ENCODE data around the gene ENPP6. TPM values are rescaled to one million over a fixed set of nuclear protein-coding genes. Genes with fewer than 3 reads are reported as not detected.

ENPP6 gene
- total and polyA plus RNA-seq, 2 of the 13 experiments (the other 11 are each of a cell fraction or from before 2014, with no cell fraction given), result not detected

DNA sequence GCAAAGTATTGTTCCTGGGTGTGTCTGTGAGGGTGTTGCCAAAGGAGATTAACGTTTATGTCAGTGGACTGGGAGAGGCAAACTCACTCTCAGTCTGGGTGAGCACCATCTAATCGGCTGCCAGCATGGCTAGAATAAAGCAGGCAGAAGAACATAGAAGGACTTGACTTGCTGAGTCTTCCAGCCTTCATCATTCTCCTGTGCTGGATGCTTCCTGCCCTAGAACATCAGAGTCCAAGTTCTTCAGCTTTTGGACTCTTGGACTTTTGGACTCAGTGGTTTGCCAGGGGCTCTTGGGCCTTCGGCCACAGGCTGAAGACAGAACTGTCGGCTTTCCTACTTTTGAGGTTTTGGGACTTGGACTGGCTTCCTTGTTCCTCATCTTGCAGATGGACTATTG, 15.3 kb upstream of the ENPP6 start:
- POLR2A ChIA-PET, result no interaction called here
- no peaks in the 10 kb centered on the region for H3K27me3 ChIP-seq (ENCODE audit: control insufficient read depth in 1 of 2, insufficient read depth in 2 of 2, low read length in 2 of 2)
- in situ Hi-C loops (cut with HindIII; ENCODE audit: extremely low pct_ligation_motif_present, low pct_unique_long_range_greater_than_20kb) (no loop called here), intact Hi-C loops (cut with micrococcal nuclease; ENCODE audit: unreplicated experiment) (no loop called here)
- TF ChIP-seq ZNF878 (CRISPR knock-in tag; IDR thresholded peaks at IDR 0.05) (no peak), BRD4 (CRISPR knock-in tag; IDR thresholded peaks at IDR 0.05) (no peak), ATF1 (CRISPR knock-in tag; IDR thresholded peaks at IDR 0.05) (no peak), ZFP36L1 (CRISPR knock-in tag; IDR thresholded peaks at IDR 0.05) (no peak), MTF1 (CRISPR knock-in tag; IDR thresholded peaks at IDR 0.05) (no peak), U2AF1 (optimal IDR thresholded peaks at IDR 0.05; ENCODE audit: low read depth, low read length) (no peak), HMG20A (CRISPR knock-in tag; IDR thresholded peaks at IDR 0.05; ENCODE audit: borderline replicate concordance) (no peak), ZMYM2 (CRISPR knock-in tag; IDR thresholded peaks at IDR 0.05) (no peak), ZNF619 (CRISPR knock-in tag; IDR thresholded peaks at IDR 0.05) (no peak), DR1 (CRISPR knock-in tag; IDR thresholded peaks at IDR 0.05) (no peak), HNRNPK (IDR thresholded peaks at IDR 0.05; ENCODE audit: low read depth, low read length, poor library complexity, severe bottlenecking) (no peak), ZNF598 (CRISPR knock-in tag; IDR thresholded peaks at IDR 0.05; ENCODE audit: borderline replicate concordance) (no peak), ZNF775 (CRISPR knock-in tag; IDR thresholded peaks at IDR 0.05; ENCODE audit: borderline replicate concordance) (no peak)
- TF ChIP-seq, protein P1, sequence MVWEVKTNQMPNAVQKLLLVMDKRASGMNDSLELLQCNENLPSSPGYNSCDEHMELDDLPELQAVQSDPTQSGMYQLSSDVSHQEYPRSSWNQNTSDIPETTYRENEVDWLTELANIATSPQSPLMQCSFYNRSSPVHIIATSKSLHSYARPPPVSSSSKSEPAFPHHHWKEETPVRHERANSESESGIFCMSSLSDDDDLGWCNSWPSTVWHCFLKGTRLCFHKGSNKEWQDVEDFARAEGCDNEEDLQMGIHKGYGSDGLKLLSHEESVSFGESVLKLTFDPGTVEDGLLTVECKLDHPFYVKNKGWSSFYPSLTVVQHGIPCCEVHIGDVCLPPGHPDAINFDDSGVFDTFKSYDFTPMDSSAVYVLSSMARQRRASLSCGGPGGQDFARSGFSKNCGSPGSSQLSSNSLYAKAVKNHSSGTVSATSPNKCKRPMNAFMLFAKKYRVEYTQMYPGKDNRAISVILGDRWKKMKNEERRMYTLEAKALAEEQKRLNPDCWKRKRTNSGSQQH (CRISPR knock-in tag; IDR thresholded peaks at IDR 0.05; ENCODE audit: low read depth), result no peak
- TF ChIP-seq, protein P2, sequence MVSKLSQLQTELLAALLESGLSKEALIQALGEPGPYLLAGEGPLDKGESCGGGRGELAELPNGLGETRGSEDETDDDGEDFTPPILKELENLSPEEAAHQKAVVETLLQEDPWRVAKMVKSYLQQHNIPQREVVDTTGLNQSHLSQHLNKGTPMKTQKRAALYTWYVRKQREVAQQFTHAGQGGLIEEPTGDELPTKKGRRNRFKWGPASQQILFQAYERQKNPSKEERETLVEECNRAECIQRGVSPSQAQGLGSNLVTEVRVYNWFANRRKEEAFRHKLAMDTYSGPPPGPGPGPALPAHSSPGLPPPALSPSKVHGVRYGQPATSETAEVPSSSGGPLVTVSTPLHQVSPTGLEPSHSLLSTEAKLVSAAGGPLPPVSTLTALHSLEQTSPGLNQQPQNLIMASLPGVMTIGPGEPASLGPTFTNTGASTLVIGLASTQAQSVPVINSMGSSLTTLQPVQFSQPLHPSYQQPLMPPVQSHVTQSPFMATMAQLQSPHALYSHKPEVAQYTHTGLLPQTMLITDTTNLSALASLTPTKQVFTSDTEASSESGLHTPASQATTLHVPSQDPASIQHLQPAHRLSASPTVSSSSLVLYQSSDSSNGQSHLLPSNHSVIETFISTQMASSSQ (IDR thresholded peaks at IDR 0.05; ENCODE audit: low read depth), result no peak
- TF ChIP-seq, protein P2 (CRISPR knock-in tag; IDR thresholded peaks at IDR 0.05; ENCODE audit: borderline replicate concordance), result no peak
- BruUV-seq (replicated peaks), result no TSS peak
- no peaks in the 10 kb centered on the region for H3K79me2 ChIP-seq (ENCODE audit: insufficient read depth, low read length)
- DNase-seq (ENCODE audit: low spot score) (no peak), FAIRE-seq (no peak), ATAC-seq (no peak)
- no peaks in the 10 kb centered on the region for H4K20me1 ChIP-seq (ENCODE audit: insufficient read depth, low read length)
- 19% methylated on average over 4 of the region's 4 CpGs for WGBS (ENCODE audit: low lambda C conversion rate)
- H3K9me3 ChIP-seq (ENCODE audit: low read length), result no peaks in the 10 kb centered on the region
- H2AFZ ChIP-seq (ENCODE audit: low read length), result no peak overlapping the region
- CTCF ChIA-PET (ENCODE audit: low intra/inter-chr PET ratio, low total read pairs), result no interaction called here
- no peak overlapping the region for H3K27ac ChIP-seq (ENCODE audit: extremely low read length, insufficient read depth, low read length)
- H3K4me3 ChIP-seq (replicated peaks in 1 of 3; ENCODE audit: insufficient read depth in 1 of 3, low read depth in 2 of 3, low read length in 3 of 3), result no peak overlapping the region
- H3K36me3 ChIP-seq (replicated peaks in 1 of 2; ENCODE audit: control insufficient read depth in 1 of 2, insufficient read depth in 2 of 2, low read length in 2 of 2), result no peaks in the 10 kb centered on the region
- H3K4me1 ChIP-seq (ENCODE audit: insufficient read depth, low read length), result peaks cover 31% of the 10 kb centered on the region
- no peak overlapping the region for H3K9ac ChIP-seq (ENCODE audit: insufficient read depth, low read depth, low read length)
- H3K4me2 ChIP-seq (ENCODE audit: low read depth, low read length), result no peak overlapping the region

Data from HepG2 (cell line).